Upper lobe of left lung (tissue), 4 donors: ENCODE data around the gene MICAL2.

Source experiments
- CTCF ChIP-seq, 6 experiments: fragments of 450-650 bp in 4 of 6; fragments of 200-600 bp in 2 of 6; sonication (generic) in 2 of 6; IDR thresholded peaks; one replicate each; pipeline ENCODE4 v1.5.1; 2016 to 2019; ENCODE audit warnings: antibody characterized with exemption in 6 of 6
- EP300 ChIP-seq, 4 donors: sonication (generic); formaldehyde crosslinking; IDR thresholded peaks; one replicate each; pipeline ENCODE4 v1.5.1; 2017; ENCODE audit warnings: antibody characterized with exemption in 4 of 4, control low read depth in 2 of 4
- POLR2A ChIP-seq, 4 donors: fragments of 450-650 bp; IDR thresholded peaks; one replicate each; pipeline ENCODE4 v1.5.1; 2016 to 2017; ENCODE audit warnings: antibody characterized with exemption in 4 of 4, mild to moderate bottlenecking in 2 of 4
- POLR2AphosphoS5 ChIP-seq, 2 donors: sonication (generic); formaldehyde crosslinking; IDR thresholded peaks; one replicate each; pipeline ENCODE4 v1.5.1; 2017; ENCODE audit warnings: antibody characterized with exemption in 2 of 2

DNA sequence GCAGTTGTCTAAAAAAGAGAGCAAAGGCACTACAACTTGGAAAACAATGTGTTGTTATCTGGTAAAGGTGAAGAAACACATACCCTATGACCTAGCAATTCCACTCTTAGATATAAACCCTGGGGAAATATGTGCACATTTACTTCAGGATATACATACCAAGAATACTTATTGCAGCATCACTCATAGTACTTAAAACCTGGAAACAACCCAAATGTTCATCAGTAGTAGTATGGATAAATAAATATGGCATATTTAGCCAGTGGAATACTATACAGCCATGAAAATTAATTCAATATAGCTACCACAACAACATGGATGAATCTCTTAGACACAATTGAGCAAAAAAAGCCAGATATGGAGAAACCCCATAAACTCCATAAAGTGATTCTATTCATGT lies 26.1 kb upstream of the MICAL2 start:
- TF ChIP-seq CTCF (IDR thresholded peaks at IDR 0.05) = no peak
- TF ChIP-seq POLR2A (IDR thresholded peaks at IDR 0.05) = no peak
- no peak for TF ChIP-seq POLR2AphosphoS5 (IDR thresholded peaks at IDR 0.05)
- no peak for TF ChIP-seq EP300 (IDR thresholded peaks at IDR 0.05)
